Stimulated activated CD4-positive, alpha-beta T cell treated with anti-CD3 and anti-CD28 coated beads, Interleukin-1b, Interleukin-23, amount 100 ng/mL, for 24 hours (primary cell): ENCODE results near the gene SCN10A.

Source experiments
- DNase-seq, 4 experiments: peaks; one replicate each; pipeline ENCODE4 v3.0.0-alpha.2; 2020; ENCODE audit warnings: low read depth in 4 of 4, low spot score in 1 of 4

SCN10A gene

DNA sequence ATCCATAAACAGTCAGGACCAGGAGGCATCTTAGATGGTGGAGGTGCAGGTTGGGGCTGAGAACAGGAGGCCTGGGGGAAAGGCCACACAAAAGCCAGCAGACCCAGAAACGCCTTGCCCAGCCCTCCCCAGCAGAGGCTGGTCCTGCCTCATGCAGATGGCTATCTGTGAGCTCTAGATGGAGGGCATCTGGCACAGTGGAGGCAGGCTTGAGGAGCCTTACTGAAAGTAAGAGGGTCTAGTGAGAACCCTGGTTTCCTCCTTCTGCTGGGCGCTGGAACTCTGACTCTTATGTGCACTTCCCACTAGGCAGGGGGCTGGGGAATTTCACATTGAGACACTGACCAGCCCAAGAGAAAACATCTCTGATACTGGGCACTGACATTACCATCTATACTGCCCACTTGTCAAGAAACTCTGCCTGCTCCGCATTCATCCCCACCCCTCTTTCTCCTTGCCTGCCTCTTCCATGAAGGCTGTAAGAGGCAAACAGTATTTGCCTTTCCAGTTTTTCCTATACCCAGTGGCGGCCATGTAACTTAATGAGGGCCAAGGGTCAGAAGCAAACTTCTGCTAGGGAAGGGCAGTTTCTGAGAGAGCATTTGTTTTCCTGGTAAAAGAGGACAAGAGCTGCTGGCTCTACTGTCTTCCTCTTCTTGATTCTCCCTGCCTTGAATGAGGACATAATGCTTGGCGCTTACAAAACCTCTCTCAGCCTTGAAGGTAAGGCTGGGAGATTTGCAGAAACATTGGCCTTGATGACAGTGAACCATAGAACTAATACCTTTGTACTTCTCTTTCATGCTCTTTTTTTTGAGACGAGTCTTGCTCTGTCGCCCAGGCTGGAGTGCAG, 162.1 kb downstream of the SCN10A start:
- DNase-seq: no peak

DNA sequence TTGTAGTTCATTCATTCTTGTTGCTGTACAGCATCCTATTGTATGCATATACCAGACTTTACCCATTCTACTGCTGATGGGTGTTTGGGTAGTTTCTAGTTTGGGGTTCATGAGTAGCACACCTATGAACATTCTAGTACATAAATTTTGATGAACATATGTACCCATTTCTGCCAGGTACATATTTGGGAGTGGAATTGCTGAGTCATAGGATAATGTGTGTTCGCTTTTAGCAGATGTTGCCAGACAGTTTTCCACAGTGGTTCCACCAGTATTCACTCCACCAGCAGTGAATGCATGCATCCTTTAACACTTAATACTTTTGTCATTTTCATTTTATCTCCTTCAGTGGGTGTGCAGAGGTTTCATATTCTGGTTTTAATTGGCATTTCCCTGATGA, 163.1 kb downstream of the SCN10A start:
- no peak for DNase-seq

DNA sequence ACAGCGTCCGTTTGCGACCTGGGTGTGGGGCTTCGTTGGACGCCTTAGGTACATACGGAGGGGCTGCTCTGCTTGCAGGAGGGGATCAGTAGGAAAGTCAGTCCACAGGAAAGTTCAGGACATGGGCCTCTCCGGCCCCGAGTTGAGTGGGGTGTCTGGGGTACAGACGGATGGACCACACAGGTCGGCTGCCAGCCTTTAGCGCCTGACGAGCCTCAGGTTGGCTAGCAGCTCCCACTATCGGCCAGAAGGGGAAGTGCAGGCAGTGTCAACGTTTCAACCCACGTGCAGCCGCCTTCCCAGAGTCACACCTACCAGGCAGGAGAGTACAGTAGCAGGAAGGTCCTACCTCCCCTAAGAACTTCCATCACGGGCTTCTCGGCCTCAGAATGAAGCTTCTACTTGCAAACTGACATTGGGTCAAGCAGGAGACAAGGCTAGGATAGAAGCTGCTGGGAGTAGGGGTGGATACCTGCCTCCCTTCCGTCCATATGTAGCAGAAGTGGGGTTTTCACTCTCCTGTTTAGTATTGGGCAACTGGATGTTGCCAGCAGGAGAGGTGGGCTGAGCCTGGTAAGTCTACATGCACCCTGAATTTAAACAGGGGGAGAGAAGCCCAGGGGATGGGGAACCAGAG, 164.7 kb downstream of the SCN10A start:
- peak; percentile 35 to 58 (median 51) for DNase-seq

DNA sequence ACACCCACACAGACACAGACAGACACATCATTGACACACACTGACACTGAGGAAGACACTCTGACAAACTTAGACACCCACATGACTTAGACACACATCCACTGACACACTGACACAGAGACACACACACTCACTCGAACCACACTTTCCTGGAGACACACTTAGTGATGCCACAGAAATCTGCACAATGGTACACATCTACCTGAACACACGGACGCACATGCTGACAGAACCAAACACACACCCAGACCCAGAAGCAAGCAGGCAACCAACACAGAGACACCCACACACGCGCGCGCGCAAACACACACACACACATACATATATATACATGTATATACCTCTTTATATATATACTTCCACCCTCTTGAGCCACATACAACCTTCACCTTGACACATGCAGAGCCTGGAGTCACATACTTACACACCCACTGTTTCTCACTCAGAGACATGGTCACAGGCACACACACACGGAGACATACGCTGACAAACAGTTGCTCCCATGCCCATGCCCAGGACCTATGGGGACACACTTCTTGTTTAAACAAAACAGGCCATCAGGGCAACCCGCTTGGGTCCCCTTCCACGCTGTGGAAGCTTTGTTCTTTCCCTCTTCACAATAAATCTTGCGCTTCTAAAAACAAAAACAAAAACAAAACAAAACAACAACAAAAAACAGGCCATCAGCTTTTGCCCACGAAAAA, 165.6 kb downstream of the SCN10A start:
- no peak for DNase-seq

DNA sequence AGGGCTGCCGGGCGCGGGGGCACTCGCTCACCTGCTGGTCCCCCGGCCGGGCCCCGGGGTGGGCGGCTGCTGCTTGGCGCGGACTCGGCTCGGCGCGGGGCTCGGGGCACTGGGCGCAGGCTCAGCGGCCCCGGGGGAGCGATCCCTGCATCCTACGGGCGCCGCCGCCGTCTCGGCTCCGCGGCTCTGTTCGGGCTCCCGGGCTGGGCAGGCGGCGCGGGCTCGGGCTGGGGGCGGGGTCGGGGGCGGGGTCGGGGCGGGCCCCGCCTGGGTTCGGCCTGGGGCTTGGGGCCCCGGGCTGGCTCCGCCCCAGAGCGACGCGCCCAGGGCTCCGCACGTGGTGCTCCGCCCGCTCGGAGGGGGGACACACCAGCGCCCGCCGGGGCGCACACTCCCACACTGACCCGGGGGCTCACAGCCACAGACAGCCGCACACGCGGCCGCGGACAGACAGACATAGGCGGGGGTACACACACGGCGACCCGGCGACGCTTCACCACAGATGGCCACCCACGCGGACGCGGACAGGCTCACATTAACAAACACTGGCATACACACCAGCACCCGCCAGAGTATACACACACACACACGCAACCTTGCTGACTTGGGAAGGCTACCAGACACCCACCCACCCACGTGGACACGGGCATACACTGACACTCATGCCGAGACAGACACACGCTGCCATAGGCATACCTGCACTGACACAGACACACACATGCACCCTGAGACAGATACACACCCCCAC, 166.3 kb downstream of the SCN10A start, which contains the start of gene SCN5A:
Gene SCN5A, minus strand, starts transcription at position 188 of the 748 bp plus-strand sequence. CDS start 16,380 bp downstream, outside the sequence.
- peak; percentile 17 to 39 (median 36) for DNase-seq

DNA sequence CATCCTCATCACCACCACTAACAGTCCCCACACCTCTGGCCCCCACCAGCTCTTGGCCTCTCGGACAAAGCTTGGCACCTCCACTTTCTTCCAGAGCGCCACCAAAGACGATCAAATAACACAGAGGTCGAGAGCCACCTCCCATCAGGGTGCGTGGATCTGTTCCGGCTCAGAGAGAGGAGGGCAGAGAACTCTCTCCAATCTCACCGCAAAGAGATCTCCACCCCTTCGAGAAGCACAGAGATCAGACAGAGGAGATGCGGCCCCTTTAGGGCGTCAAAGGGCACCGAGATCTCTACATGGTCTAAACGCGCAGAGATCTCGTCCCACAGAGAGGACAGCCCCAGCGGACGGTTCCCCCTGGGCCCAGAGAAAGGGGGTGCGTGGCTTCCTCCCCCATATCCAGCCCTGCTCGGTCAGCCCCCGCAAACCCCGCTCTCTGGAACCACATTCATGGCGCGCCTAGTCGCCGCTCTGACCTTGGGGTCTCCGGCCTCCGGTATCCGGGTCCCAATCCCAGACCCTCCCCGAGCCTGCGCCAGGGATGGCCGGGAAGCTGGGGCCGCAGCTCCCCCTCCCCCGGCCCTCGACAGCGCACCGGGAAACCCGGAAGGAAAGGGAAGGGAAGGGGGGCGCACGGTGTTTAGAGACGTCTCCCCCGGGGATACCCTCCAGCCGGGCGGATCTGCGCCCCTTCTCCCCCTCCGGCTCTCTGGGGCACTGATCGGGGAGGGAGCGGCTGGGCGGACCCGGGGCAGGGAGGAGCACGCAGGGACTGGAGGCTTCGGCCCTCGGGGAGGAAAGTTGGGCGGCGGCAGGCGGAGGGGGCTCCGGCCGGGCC, 167.1 kb downstream of the SCN10A start:
- no peak for DNase-seq

DNA sequence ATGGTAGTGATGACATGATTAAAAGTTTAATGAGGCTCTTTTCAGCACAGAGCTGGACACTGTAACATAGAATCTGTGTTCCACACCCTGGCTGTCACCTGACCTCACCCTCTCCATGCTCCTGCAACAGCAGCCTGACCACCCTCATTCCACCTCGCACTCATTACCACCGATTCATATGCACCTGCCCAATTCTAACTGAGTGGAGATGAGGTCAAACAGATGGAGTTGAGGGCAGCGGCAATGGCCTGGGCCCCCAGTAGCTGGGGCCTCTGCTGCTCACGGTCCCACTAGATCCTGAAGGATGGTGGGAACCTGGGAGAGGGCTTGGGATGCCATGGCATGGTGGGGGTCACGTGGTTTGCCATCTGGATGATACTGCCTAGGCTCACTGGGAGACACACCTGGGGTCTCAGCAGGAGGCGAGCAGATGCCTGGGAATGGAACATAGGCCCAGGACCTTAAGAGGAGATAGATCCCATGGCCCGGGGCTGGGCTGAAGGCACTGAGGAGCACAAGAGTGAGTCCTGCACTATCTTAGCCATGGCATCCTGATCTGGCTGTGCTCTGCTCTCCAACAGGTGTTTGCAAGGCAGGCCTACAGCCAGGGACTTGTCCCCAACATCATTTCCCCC, 167.9 kb downstream of the SCN10A start:
- no peak for DNase-seq

DNA sequence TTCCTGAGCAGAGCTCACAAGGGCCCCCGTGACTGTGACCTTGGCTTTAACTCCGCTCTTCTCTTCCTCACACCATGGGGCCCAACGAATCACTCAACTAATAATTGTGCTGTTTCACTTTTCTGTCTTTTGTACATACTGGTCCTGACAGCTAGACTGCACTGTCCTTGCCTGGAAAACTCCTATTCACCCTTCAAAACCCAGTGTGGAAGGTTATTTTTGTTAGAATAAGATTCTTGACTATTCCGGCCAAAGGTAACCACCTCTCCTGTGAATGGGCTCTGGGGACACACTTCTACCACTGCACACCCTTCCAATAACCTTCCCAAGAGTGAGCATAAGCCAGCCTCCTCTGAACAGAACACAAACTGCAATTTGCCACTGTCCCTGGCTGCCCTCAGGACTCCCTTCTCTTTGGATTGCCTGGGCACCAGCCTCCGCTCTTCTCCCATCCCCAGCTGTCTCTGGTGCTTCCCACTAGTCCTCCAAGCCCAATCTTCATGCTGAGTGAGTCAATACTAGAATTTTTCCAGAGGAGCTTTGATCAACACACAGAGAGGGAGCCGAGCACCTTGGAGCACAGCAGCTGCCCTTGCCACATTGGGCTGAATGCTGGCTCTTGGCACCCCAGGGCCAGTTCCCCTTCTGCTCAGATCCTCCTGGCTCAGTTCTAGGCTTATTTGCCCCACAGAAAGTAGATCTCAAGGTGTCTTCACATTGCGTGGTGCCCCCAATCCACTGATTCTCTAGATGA, 168.6 kb downstream of the SCN10A start:
- no peak for DNase-seq
